Right renal pelvis (tissue), 4 donors: ENCODE measurements around the gene PAGE4. TPM values are rescaled to one million over a fixed set of nuclear protein-coding genes. Genes with fewer than 3 reads are reported as not detected.

Experiments
- DNase-seq, 4 donors: peaks; one replicate each; pipeline ENCODE4 v3.0.0-alpha.2; 2013; ENCODE audit warnings: low read depth in 4 of 4, low spot score in 3 of 4, missing footprints in 1 of 4
- polyA plus RNA-seq, 4 donors: library from polyadenylated mRNA; unstranded; fragments of 120-200 nt; gene quantifications; one replicate each; pipeline ENCODE4 v1.2.1, GENCODE V29; 2013; ENCODE audit not compliant: insufficient read length in 4 of 4

Gene PAGE4
- 1 to 10 TPM in 2 of 4 donors, under 1 TPM in 2; 0.79 to 1.6 (median 1.2) TPM for polyA plus RNA-seq

- DNase-seq, result no peak
Observed at GRCh38 chrX:49829016-49829415, at the start of gene PAGE4. Gene PAGE4, plus strand, starts transcription at chrX:49829303. Its CDS starts 1,126 bp downstream, at chrX:49830429.

DNA sequence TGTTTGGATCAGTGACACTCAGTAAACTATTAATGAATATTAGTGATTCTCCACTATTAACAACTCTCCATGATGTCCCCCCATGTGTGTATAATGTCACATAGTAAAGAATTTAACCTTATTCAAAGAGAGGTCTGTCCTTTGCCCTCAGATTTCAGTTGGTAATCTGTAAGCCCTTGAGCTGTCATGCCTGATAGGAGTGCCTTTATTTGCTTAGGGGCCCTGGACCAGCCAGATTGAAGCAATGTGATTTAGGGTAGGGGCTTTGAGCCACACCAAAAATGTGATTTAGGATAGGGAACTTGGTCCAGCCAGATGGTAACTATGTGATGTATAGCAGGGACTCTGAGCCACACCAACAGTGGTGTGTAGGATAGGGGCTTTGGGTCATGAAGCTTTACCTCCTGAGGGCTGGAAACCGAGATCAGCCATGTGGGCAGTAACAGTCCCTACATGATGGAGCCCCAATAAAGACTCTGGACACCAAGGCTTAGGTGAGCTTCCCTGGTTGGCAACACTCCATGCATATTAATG is 44.3 kb upstream of the PAGE4 start:
- no peak for DNase-seq

GRCh38 chrX:49792376-49792775 is 36.7 kb upstream of the PAGE4 start:
- no peak for DNase-seq

DNA sequence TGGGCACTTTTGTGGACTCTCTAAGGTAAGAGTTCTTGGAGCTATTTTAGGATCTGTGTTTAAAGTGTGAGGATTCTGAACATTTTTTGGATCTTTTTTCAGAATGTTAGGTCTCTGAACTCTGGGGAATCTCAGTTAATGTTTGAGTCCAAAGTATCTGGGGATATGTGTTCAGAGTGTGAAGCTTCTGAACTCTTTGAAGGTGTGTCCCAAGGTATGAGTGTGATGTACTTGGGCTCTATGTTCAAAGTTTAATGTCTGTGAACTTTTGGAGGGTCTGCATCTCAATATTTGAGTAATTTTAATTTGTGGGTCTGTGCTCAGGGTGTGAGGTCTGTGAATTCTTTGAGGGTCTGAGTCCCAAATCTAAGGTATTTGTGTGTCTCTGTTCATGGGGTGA is 35.4 kb upstream of the PAGE4 start:
- DNase-seq, result no peak

- no peak for DNase-seq
Observed at GRCh38 chrX:49799828-49800227, 29.3 kb upstream of the PAGE4 start.

- DNase-seq, result no peak
Observed at GRCh38 chrX:49809891-49810632, 19.0 kb upstream of the PAGE4 start.

- no peak for DNase-seq
Observed at GRCh38 chrX:49812177-49812576, 16.9 kb upstream of the PAGE4 start.

- DNase-seq, result no peak
Observed at GRCh38 chrX:49816435-49816834, 12.7 kb upstream of the PAGE4 start.

GRCh38 chrX:49838374-49838773 is 9.3 kb downstream of the PAGE4 start:
- DNase-seq, result no peak

- DNase-seq, result peak in 3 of 4 donors; percentile 45 to 53 (median 50)
Observed at GRCh38 chrX:49840679-49841078, 11.6 kb downstream of the PAGE4 start.

DNA sequence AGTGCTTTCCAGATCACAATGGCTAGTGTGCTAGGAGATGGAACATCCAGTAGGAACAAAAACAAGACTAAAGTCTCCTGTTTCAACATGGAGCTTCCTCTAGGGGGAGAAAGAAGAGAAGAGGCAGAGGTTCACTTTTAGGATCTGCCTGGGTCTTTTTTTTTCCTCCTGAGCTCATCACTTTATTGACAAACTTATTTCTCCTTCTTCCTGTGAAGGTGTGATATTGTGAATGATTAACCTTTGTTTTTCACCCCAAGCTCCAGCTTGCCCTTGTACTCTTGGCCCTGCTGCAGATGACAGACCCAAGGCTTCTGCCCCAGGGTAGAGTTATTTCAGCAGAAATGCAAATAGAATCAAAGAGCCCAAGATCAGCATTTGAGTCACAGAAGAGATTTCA is 13.5 kb downstream of the PAGE4 start:
- DNase-seq, result no peak

DNA sequence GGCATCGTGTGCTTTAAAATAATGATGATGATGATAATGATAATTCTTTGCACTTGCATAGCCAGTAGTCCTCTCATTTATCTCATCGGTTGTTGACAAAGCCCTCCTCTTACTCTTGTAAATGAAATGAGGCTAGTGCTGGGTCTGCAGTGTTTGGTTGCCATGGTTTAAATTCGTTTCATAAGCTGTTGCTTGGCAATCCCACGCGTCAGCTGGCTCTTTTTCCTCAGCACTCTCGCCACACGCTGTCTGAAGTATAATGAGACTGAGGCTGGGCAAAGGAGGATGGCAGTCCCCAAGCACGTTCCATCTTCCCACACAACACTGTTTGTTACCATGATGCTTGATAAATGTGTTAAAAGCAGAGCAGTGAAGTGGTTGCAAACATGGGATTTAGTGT is 15.5 kb downstream of the PAGE4 start:
- no peak for DNase-seq

GRCh38 chrX:49845701-49846403 is 16.7 kb downstream of the PAGE4 start:
- DNase-seq, result no peak

DNA sequence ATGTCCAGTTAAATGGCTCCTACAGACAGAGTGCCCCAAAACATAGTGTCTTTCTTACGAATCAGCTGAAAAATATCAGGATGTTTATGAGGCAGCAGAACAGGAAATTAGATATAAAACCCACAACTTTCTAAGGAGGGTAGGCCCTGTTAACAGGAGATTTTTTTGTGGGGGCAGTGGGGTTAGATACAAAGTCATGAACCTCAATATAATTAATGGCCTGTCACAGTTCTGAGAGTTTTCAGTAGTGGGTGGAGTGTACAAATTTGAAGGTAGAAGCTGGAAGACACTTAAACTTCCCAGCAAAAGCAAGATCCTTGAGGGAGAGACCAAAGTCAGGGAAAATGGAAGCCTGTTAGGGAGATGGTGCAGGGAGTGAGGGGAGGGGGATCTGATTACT is 17.4 kb downstream of the PAGE4 start:
- no peak for DNase-seq

DNA sequence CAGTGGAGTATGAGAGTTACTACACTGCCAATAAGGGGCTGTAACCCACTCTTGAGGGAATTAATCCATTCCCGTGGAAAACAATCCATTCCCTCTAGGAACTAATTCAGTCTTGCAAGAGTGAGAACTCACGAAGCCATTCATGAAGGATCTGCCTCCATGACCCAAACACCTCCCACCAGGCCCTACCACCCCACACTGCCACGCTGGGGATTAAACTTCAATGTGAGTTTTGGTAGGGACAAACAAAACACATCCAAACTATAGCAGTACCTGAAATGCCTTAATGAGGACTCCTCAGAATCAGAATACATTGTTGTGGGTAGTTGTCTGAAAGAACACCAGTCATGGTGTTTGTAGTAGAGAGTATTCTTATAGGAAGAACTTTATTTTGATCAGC is 19.2 kb downstream of the PAGE4 start:
- no peak for DNase-seq

DNA sequence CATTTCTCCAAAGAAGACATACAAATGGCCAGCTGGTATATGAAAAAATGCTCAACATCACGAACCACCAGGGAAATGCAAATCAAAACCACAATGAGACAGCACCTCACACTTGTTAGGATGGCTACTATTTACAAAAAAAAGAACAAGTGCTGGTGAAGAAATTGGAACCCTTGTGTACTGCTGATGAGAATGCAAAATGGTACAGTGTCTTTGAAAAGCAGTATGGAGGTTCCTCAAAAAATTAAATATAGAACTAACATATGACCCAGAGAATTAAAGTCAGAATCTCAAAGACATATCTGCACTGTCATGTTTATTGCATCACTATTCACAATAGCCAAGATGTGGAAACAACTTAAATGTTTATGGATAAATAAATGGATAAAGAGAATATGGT is 20.9 kb downstream of the PAGE4 start:
- no peak for DNase-seq

GRCh38 chrX:49853661-49854060 is 24.6 kb downstream of the PAGE4 start:
- no peak for DNase-seq

DNA sequence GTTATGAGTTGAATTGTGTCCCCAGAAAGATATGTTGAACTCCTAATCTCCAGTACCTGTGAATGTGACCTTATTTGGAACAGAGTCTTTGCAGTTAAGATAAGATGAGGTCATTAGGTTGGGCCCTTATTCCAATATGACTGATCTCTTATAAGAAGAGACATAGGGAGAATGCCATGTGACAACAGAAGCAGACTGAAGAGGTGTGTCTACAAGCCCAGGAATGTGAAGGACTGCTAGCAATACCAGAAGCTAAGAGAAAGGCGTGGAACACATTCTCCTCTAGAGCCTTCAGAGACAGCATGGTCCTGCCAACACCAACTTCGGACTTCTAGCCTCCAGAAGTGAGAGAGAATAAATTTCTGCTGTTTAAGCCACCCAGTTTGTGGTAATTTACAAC is 27.7 kb downstream of the PAGE4 start:
- DNase-seq, result no peak

- DNase-seq, result no peak
Observed at GRCh38 chrX:49858341-49858740, 29.2 kb downstream of the PAGE4 start.

GRCh38 chrX:49859491-49859890 is 30.4 kb downstream of the PAGE4 start:
- no peak for DNase-seq

DNA sequence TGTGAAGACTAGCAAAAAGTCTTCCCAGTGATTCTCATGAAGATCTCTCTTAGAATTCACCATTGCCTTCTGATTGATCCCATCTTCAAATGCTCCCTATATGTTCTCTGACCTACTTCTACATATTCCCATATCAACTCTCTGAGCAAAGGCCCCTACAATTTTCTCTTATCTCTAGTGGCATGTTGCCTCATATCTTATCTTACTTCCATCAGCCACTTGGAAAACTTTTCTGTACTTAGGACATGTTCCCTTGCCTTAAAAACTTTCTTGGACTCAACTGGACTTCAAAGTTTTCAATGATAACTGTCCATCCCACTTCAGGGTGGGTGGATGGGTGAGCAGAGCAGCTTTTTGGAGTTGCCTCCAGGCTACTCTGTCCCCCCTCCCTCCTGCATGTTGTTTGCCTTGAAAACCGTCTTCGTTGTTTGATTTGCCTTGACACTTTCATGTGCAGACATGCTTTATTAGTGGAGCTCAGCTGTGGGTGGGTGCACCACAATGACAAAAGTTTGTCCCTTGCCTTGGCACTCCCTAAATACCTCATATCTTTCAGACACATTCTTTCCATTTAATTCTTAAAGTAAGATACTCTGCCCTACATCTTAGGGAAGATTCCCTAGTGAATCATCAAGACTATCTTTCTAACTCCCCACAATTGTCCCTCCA is 31.9 kb downstream of the PAGE4 start:
- DNase-seq, result no peak
